K562 (cell line): ENCODE results near the gene LPIN1. TPM values are rescaled to one million over a fixed set of nuclear protein-coding genes. Genes with fewer than 3 reads are reported as not detected.

ENCODE experiments used
- ARID1B ChIP-seq: fragments of 450-650 bp; IDR thresholded peaks from 2 replicates; pipeline ENCODE4 v1.6.1; 2016; ENCODE audit warnings: antibody characterized with exemption, mild to moderate bottlenecking, inconsistent platforms
- CLOCK ChIP-seq: fragments of 250-450 bp; sonication (Bioruptor Pico); IDR thresholded peaks from 2 replicates; pipeline ENCODE4 v1.4.0; 2020; ENCODE audit warnings: mild to moderate bottlenecking, moderate library complexity, borderline replicate concordance
- EHMT2 ChIP-seq: fragments of 450-650 bp; IDR thresholded peaks from 2 replicates; pipeline ENCODE4 v1.6.1; 2018; ENCODE audit warnings: antibody characterized with exemption
- ESRRA ChIP-seq: fragments of 450-650 bp; IDR thresholded peaks from 2 replicates; pipeline ENCODE4 v1.6.1; 2014; ENCODE audit warnings: low read depth, mild to moderate bottlenecking, moderate library complexity, borderline replicate concordance
- FOXM1 ChIP-seq, 2 experiments: fragments of 450-650 bp in 1 of 2; sonication (generic) in 1 of 2; formaldehyde crosslinking in 1 of 2; IDR thresholded peaks; 2 replicates each; pipeline versions ENCODE4 v1.6.1 to v1.9.0; 2017 to 2022; ENCODE audit warnings: low read depth in 2 of 2, mild to moderate bottlenecking in 2 of 2, missing genetic modification reagents in 1 of 2, moderate library complexity in 1 of 2
- HDAC3 ChIP-seq: fragments of 450-650 bp; IDR thresholded peaks from 2 replicates; pipeline ENCODE4 v1.6.1; 2018; ENCODE audit warnings: borderline replicate concordance, mild to moderate bottlenecking, moderate library complexity; ENCODE audit not compliant: partially characterized antibody
- HNRNPUL1 ChIP-seq: fragments of 200-400 bp; formaldehyde crosslinking; IDR thresholded peaks from 2 replicates; pipeline ENCODE4 v1.6.1; 2017; ENCODE audit warnings: low read length
- ID3 ChIP-seq, 2 experiments: fragments of 250-450 bp in 1 of 2; fragments of 450-650 bp in 1 of 2; sonication (Bioruptor Pico) in 1 of 2; IDR thresholded peaks; 2 replicates each; pipeline versions ENCODE4 v1.6.1 to v1.8.0; 2016 to 2021; ENCODE audit warnings: mild to moderate bottlenecking in 2 of 2, moderate library complexity in 2 of 2, missing compliant biosample characterization in 1 of 2, missing genetic modification characterization in 1 of 2
- KAT2B ChIP-seq: IDR thresholded peaks from one replicate; pipeline ENCODE4 v1.6.1; 2012; ENCODE audit warnings: low read depth, mild to moderate bottlenecking, control low read depth, inconsistent platforms, low read length, moderate library complexity
- KLF16 ChIP-seq: IDR thresholded peaks from 2 replicates; pipeline ENCODE4 v1.6.1; 2016; ENCODE audit warnings: antibody characterized with exemption
- MYBL2 ChIP-seq, 2 experiments: fragments of 450-650 bp in 1 of 2; sonication (generic) in 1 of 2; formaldehyde crosslinking in 1 of 2; IDR thresholded peaks; 2 replicates each; pipeline versions ENCODE4 v1.6.1 to v1.8.1; 2017 to 2022; ENCODE audit warnings: borderline replicate concordance in 1 of 2, inconsistent platforms in 1 of 2, low read depth in 1 of 2, mild to moderate bottlenecking in 1 of 2, missing genetic modification reagents in 1 of 2, moderate library complexity in 1 of 2
- PCBP1 ChIP-seq: fragments of 200-400 bp; formaldehyde crosslinking; IDR thresholded peaks from 2 replicates; pipeline ENCODE4 v1.6.1; 2018; ENCODE audit warnings: mild to moderate bottlenecking, low read depth, low read length; ENCODE audit not compliant: poor library complexity, severe bottlenecking
- PCBP2 ChIP-seq: fragments of 200-400 bp; formaldehyde crosslinking; IDR thresholded peaks from 2 replicates; pipeline ENCODE4 v1.6.1; 2018; ENCODE audit warnings: low read length, low read depth, mild to moderate bottlenecking, moderate library complexity; ENCODE audit not compliant: poor library complexity, severe bottlenecking
- PHF8 ChIP-seq: fragments of 200-600 bp; sonication (generic); IDR thresholded peaks from 2 replicates; pipeline ENCODE4 v1.6.1; 2012; ENCODE audit warnings: mixed run types, mild to moderate bottlenecking, inconsistent platforms, low read length, moderate library complexity, borderline replicate concordance
- PYGO2 ChIP-seq: fragments of 450-650 bp; IDR thresholded peaks from 2 replicates; pipeline ENCODE4 v1.6.1; 2016; ENCODE audit warnings: mild to moderate bottlenecking, missing genetic modification characterization, moderate library complexity, missing compliant biosample characterization
- RBM15 ChIP-seq: fragments of 200-400 bp; formaldehyde crosslinking; IDR thresholded peaks from 2 replicates; pipeline ENCODE4 v1.6.1; 2018; ENCODE audit warnings: mild to moderate bottlenecking, low read length, moderate library complexity; ENCODE audit not compliant: insufficient read depth
- RFX7 ChIP-seq: fragments of 250-450 bp; sonication (Bioruptor Pico); IDR thresholded peaks from 2 replicates; pipeline ENCODE4 v1.5.1; 2021; ENCODE audit warnings: mild to moderate bottlenecking
- RUNX1 ChIP-seq: sonication (generic); IDR thresholded peaks from 2 replicates; pipeline ENCODE4 v1.6.1; 2016; ENCODE audit warnings: antibody characterized with exemption, low read depth
- SREBF1 ChIP-seq: fragments of 150-350 bp; IDR thresholded peaks from 2 replicates; pipeline ENCODE4 v1.6.1; 2014; ENCODE audit warnings: antibody characterized with exemption, low read depth, low read length, borderline replicate concordance
- ZBTB33 ChIP-seq: sonication (generic); formaldehyde crosslinking; IDR thresholded peaks from 2 replicates; pipeline ENCODE4 v1.8.1; 2023; ENCODE audit warnings: mild to moderate bottlenecking, missing genetic modification reagents
- ZNF12 ChIP-seq: sonication (generic); formaldehyde crosslinking; IDR thresholded peaks from 2 replicates; pipeline ENCODE4 v1.4.0; 2020; ENCODE audit warnings: mild to moderate bottlenecking, missing genetic modification reagents
- ZNF212 ChIP-seq: fragments of 450-650 bp; formaldehyde crosslinking; IDR thresholded peaks from 2 replicates; pipeline ENCODE4 v1.4.0; 2020; ENCODE audit warnings: mild to moderate bottlenecking
- ZNF347 ChIP-seq: fragments of 450-650 bp; formaldehyde crosslinking; IDR thresholded peaks from 2 replicates; pipeline ENCODE4 v1.4.0; 2020; ENCODE audit warnings: low read depth, mild to moderate bottlenecking, moderate library complexity
- ZNF695 ChIP-seq: fragments of 450-650 bp; formaldehyde crosslinking; IDR thresholded peaks from 2 replicates; pipeline ENCODE4 v1.4.0; 2020; ENCODE audit warnings: mild to moderate bottlenecking, moderate library complexity
- polyA plus RNA-seq, 8 experiments: library from polyadenylated mRNA; depleted of rRNA in 4 of 8; stranded (reverse) in 5 of 8; unstranded in 3 of 8; fragments of >200 nt; fragmentation: Nextera tagmentation in 2 of 8; fragmentation: Illumina TruSeq in 1 of 8; extraction: Ambion mirVana in 2 of 8; extraction: Trizol in 1 of 8; gene quantifications; 2 replicates each; pipeline versions ENCODE4 v1.2.1 to v1.2.3, GENCODE V29; 2011 to 2014; ENCODE audit warnings: inconsistent platforms in 1 of 8, missing spikeins in 1 of 8
- total RNA-seq, 7 experiments: library from RNA; depleted of rRNA in 6 of 7; stranded (reverse); fragments of >200 nt in 6 of 7; fragmentation: Illumina TruSeq in 2 of 7; extraction: Trizol in 2 of 7; gene quantifications; 2 replicates each; pipeline versions ENCODE4 v1.2.1 to v1.2.3, GENCODE V29; 2011 to 2021; ENCODE audit warnings: low replicate concordance in 1 of 7

LPIN1 gene
- total and polyA plus RNA-seq, 9 of the 15 experiments (the other 6 are each of a cell fraction or from before 2014, with no cell fraction given), result 9.2 to 84.0 (median 27.8) TPM

GRCh38 chr2:11867926-11868325 lies 121.5 kb downstream of the LPIN1 start (continued):
- TF ChIP-seq ZNF347 (CRISPR knock-in tag) (no peak), CLOCK (CRISPR knock-in tag) (no peak), MYBL2 (IDR thresholded peaks at IDR 0.05; ENCODE audit: low read depth) (no peak), MYBL2 (CRISPR knock-in tag; IDR thresholded peaks at IDR 0.05; ENCODE audit: borderline replicate concordance) (no peak), ZNF695 (no peak), PCBP1 (no peak), ESRRA (no peak), PYGO2 (tag) (no peak), ZNF12 (no peak), ZBTB33 (CRISPR knock-in tag) (no peak), ARID1B (peak; percentile 65), RBM15 (no peak), SREBF1 (no peak), RUNX1 (no peak), HNRNPUL1 (no peak), EHMT2 (0 out of 2 replicates have a peak, but pooled peaks have one; percentile 31), PCBP2 (no peak), PHF8 (no peak), RFX7 (no peak), ZNF212 (CRISPR knock-in tag) (no peak), ID3 (CRISPR knock-in tag; IDR thresholded peaks at IDR 0.05) (no peak), ID3 (tag; IDR thresholded peaks at IDR 0.05) (peak; percentile 67), HDAC3 (no peak), KLF16 (no peak), KAT2B (no peak), FOXM1 (IDR thresholded peaks at IDR 0.05; ENCODE audit: low read depth) (no peak), FOXM1 (CRISPR knock-in tag; IDR thresholded peaks at IDR 0.05; ENCODE audit: low read depth) (no peak)
